ENCODE measurements around the gene ITGA8. TPM values are rescaled to one million over a fixed set of nuclear protein-coding genes. Genes with fewer than 3 reads are reported as not detected.

ITGA8 gene
- total RNA-seq, 2 experiments from 2014 or later, result not detected

DNA sequence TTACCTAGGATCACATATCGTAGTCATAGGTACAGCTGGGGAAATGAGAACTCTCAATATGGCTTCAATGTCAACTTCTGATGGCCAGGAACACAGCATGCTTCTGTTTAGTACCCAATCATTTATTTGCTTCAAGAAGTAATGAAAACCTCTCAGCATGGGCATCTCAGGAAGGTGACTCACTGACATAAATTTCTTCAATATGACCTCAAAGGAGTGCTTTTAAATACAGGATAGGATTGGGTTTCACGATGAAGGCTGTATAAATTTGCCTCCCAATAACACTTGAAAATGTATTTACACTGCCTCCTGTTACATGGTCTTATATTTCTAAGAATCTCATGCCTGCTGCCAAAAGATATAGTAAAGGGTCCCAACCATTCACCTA lies 15.1 kb downstream of the ITGA8 start:
- Mint-ChIP-seq H3K27me3 (ENCODE audit: low read depth) (no peaks in the 10 kb centered on the region), H3K4me1 (ENCODE audit: low read depth) (no peaks in the 10 kb centered on the region), H3K27ac (no peak overlapping the region), H3K9me3 (ENCODE audit: insufficient read depth) (no peaks in the 10 kb centered on the region), H3K4me3 (no peak overlapping the region), H3K36me3 (ENCODE audit: low read depth) (no peaks in the 10 kb centered on the region)
- CTCF ChIA-PET, result no interaction called here
- DNase-seq (no peak), ATAC-seq (no peak)
- POLR2A ChIA-PET, result no interaction called here

DNA sequence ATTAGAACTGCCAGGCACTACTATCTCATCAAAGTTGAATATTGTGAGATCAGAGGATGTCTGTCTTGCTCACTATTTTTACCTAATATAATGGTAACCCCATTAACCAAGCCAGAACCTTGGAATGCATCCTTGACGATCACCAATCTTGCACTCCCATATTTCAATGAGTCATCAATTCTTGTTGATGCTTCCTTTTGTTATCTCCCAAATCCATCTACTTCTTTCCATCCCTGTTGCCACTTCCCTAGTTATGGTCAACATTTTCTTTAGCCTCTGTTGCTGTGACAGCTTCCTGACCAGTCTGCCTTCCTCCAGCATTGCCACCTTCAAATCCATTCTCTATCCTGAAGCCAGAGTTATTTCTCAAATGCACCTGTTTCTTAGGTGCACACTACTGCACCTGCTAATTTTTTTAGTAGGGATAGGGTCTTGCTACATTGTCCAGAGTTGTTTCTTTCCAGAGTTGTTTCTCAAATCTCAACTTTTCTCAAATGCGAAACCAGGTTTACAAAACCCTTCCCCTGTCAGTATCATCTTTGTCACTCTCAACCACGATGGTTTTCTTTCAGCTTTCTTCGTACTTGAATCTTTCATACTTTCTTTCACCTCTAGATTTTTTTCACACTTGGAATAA lies 15.7 kb downstream of the ITGA8 start:
- POLR2A ChIA-PET, result no interaction called here
- Mint-ChIP-seq H3K27ac (no peak overlapping the region), H3K27me3 (ENCODE audit: low read depth) (no peaks in the 10 kb centered on the region), H3K9me3 (ENCODE audit: insufficient read depth) (no peaks in the 10 kb centered on the region), H3K4me3 (no peak overlapping the region), H3K4me1 (ENCODE audit: low read depth) (no peaks in the 10 kb centered on the region), H3K36me3 (ENCODE audit: low read depth) (no peaks in the 10 kb centered on the region)
- ATAC-seq (no peak), DNase-seq (no peak)
- CTCF ChIA-PET, result no interaction called here

DNA sequence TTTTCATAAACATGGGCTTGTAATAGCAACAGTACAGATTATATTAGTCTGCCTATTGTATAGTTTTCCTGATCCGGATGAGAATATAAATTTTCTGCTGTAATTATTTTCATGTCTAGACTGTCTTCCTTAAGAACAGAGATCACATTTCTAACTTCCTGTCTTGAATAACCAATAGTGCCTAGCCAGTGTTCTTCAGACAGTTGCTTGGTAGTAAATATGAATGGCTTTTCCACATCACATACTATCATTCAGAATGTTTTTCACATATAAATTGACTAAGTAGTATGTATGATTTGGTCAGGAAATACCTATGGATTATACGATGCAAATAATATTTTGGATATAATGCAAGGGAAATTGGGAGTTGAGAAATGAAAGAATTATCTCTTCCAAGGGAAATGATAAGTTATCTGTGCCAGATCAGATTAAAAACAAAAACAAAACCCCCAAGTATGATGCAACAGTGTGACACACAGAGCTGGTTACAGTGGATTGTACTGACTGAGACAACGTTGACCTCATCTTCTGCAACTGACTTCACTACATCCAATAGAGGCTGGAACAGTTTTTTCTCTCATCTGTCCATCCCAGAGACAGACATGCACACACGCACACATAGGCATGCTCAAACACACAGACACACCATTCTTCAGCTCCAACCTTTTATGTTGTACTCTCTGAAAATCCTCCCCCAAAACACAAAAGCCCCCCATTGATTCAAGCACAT lies 16.4 kb downstream of the ITGA8 start:
- Mint-ChIP-seq H3K4me3 (no peak overlapping the region), H3K27ac (no peak overlapping the region), H3K9me3 (ENCODE audit: insufficient read depth) (no peaks in the 10 kb centered on the region), H3K4me1 (ENCODE audit: low read depth) (no peaks in the 10 kb centered on the region), H3K27me3 (ENCODE audit: low read depth) (no peaks in the 10 kb centered on the region), H3K36me3 (ENCODE audit: low read depth) (no peaks in the 10 kb centered on the region)
- DNase-seq (no peak), ATAC-seq (no peak)
- POLR2A ChIA-PET, result no interaction called here
- CTCF ChIA-PET, result no interaction called here

DNA sequence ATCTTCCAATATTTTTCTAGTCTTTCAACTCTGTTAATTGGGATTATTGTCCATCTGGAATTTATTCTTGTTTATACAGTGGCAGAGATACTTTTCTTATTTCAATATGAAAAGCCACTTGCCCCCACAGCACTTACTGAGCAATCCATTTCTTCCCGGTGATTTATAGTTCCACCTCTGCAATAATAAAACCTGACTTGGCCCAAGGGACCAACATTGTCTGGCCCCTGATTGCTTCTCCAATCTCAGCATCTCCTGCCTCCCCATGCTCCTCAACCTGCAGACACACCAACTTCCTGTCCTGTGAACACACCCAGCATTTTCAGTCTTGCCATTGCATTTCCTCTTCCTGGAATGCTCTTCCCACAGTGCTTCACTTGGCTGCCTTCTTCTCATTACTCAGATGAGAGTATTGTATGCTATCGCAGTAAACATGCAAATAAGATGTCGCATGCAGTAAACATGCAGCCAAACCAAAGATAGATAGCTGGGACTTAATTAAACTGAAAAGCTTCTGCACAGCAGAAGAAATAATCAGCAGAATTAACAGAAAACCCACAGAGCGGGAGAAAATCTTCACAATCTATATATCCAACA lies 19.5 kb downstream of the ITGA8 start:
- CTCF ChIA-PET, result no interaction called here
- POLR2A ChIA-PET, result no interaction called here
- no peak overlapping the region for H3K27ac Mint-ChIP-seq
- no peak overlapping the region for H3K4me3 Mint-ChIP-seq
- no peaks in the 10 kb centered on the region for H3K9me3 Mint-ChIP-seq (ENCODE audit: insufficient read depth)
- H3K4me1 Mint-ChIP-seq (ENCODE audit: low read depth), result no peaks in the 10 kb centered on the region
- DNase-seq, result no peak
- no peak for ATAC-seq
- no peaks in the 10 kb centered on the region for H3K36me3 Mint-ChIP-seq (ENCODE audit: low read depth)
- peaks cover 5% of the 10 kb centered on the region for H3K27me3 Mint-ChIP-seq (ENCODE audit: low read depth)

DNA sequence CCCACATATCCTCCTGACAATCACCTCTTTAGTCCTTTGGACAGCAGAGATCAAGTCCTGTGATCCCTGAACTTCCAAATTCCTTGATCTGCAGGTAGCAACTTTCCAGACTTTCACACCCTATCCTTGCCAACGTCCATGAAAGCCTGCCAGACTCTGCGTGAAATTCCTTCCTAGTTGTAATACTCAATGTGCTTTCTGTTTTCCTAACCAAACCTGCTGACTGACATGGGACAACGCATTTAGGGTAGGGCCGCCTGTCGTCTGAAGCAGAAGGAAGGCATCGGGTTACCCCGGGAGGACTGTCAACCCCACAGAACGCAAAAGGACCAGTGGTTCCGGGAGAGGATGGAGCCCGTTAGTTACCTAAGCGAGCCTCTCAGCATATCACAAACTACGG lies 23.9 kb downstream of the ITGA8 start:
- no peak overlapping the region for H3K27ac Mint-ChIP-seq
- H3K4me3 Mint-ChIP-seq, result no peak overlapping the region
- H3K27me3 Mint-ChIP-seq (ENCODE audit: low read depth), result peaks cover 10% of the 10 kb centered on the region
- ATAC-seq (no peak), DNase-seq (no peak)
- H3K36me3 Mint-ChIP-seq (ENCODE audit: low read depth), result no peaks in the 10 kb centered on the region
- H3K9me3 Mint-ChIP-seq (ENCODE audit: insufficient read depth), result no peaks in the 10 kb centered on the region
- ChIA-PET CTCF (no interaction called here), POLR2A (no interaction called here)
- no peaks in the 10 kb centered on the region for H3K4me1 Mint-ChIP-seq (ENCODE audit: low read depth)

DNA sequence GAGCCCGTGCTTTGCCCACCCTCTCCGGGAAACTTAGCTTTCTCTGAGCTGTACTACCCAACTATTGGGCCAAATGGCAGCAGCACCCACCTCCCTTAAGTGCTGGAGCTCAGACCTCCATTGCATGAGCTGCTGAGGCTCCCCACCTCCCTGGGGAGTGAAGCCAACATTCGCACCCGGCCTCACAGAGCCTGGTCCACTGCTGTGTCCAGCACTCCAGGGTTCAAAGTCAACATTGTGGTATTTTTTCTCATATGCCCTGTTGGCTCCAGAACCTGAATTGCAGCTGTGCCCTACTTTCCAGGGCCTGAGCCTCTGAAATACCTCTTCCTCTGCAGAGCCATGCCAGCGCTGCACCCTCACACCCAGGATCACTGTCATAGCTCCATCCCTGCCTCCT lies 29.7 kb downstream of the ITGA8 start:
- CTCF ChIA-PET, result no interaction called here
- ATAC-seq, result no peak
- Mint-ChIP-seq H3K27ac (no peak overlapping the region), H3K27me3 (ENCODE audit: low read depth) (peaks cover 17% of the 10 kb centered on the region), H3K9me3 (ENCODE audit: insufficient read depth) (no peaks in the 10 kb centered on the region), H3K4me1 (ENCODE audit: low read depth) (no peaks in the 10 kb centered on the region), H3K4me3 (no peak overlapping the region), H3K36me3 (ENCODE audit: low read depth) (no peaks in the 10 kb centered on the region)
- POLR2A ChIA-PET, result no interaction called here
- no peak for DNase-seq

DNA sequence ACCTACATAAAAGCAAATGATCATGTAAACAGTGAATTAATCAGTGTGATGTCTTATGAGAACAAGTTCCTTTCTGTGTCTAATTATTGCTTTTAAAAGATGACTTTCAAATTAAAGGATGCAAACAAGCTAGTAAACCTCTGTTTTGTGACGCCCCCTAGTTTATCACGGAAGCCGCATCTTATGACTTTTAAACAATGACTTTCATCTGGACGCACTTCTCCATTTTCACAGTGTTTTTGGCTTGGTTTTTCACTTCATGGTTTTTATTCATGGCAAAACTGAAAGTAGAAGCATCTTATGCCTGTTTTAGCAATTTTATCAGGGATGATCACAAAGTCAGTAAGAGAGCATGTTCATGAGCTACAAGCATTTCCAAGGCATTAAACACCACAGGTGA lies 35.0 kb downstream of the ITGA8 start:
- H3K27ac Mint-ChIP-seq, result no peak overlapping the region
- H3K36me3 Mint-ChIP-seq (ENCODE audit: low read depth), result no peaks in the 10 kb centered on the region
- CTCF ChIA-PET, result no interaction called here
- no peak for ATAC-seq
- no peak for DNase-seq
- no peak overlapping the region for H3K4me3 Mint-ChIP-seq
- H3K9me3 Mint-ChIP-seq (ENCODE audit: insufficient read depth), result no peaks in the 10 kb centered on the region
- peaks cover 19% of the 10 kb centered on the region for H3K27me3 Mint-ChIP-seq (ENCODE audit: low read depth)
- POLR2A ChIA-PET, result no interaction called here
- no peaks in the 10 kb centered on the region for H3K4me1 Mint-ChIP-seq (ENCODE audit: low read depth)

DNA sequence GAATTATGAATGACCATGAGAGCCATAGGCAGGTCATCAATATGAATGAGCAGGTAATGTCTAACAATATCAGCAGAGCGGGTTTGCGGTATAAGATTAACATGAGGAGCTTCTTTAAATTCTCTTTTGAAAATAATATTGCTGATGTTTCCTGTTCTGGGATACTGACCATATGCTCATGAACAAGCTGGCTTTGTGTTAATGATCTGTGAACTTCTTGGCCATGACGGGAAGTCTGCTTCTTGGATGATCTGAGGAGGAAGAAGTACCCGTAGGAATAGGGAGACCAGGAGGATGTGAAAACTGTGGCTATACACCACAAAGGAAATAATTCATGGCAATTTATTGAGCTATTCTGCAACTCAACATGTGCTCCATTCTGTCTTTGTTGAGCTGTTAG lies 38.6 kb downstream of the ITGA8 start:
- H3K4me1 Mint-ChIP-seq (ENCODE audit: low read depth), result no peaks in the 10 kb centered on the region
- CTCF ChIA-PET, result no interaction called here
- no peak overlapping the region for H3K27ac Mint-ChIP-seq

DNA sequence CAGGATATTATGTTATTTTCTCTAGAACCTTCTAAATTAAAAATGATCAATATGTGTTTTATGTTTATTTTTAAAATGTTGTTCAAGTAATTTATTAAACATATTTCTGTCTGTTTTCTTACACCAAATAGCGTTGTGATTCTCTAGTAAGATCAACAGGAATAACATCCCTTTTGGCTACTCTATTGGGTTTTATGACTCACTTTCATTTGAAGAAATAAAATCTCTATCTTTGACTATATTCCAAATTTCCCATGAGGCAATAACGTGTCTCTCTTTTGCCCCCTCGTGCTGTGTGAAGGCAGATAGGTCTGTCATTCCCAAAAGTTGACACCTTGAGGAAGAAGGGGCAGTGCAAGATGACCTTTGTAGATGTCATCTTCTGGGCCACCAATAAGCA lies 40.9 kb downstream of the ITGA8 start:
- H3K36me3 Mint-ChIP-seq (ENCODE audit: low read depth), result no peaks in the 10 kb centered on the region
- no peaks in the 10 kb centered on the region for H3K4me1 Mint-ChIP-seq (ENCODE audit: low read depth)
- no peak overlapping the region for H3K27ac Mint-ChIP-seq
- ChIA-PET CTCF (no interaction called here), POLR2A (no interaction called here)
- H3K9me3 Mint-ChIP-seq (ENCODE audit: insufficient read depth), result no peaks in the 10 kb centered on the region
- no peak overlapping the region for H3K4me3 Mint-ChIP-seq
- H3K27me3 Mint-ChIP-seq (ENCODE audit: low read depth), result peaks cover 6% of the 10 kb centered on the region
- no peak for DNase-seq
- ATAC-seq, result no peak

More for the DNA sequence above, 38.6 kb downstream of the ITGA8 start:
- POLR2A ChIA-PET, result no interaction called here
- peaks cover 13% of the 10 kb centered on the region for H3K27me3 Mint-ChIP-seq (ENCODE audit: low read depth)
- ATAC-seq (no peak), DNase-seq (no peak)
- H3K9me3 Mint-ChIP-seq (ENCODE audit: insufficient read depth), result no peaks in the 10 kb centered on the region
- no peaks in the 10 kb centered on the region for H3K36me3 Mint-ChIP-seq (ENCODE audit: low read depth)
- H3K4me3 Mint-ChIP-seq, result no peak overlapping the region

DNA sequence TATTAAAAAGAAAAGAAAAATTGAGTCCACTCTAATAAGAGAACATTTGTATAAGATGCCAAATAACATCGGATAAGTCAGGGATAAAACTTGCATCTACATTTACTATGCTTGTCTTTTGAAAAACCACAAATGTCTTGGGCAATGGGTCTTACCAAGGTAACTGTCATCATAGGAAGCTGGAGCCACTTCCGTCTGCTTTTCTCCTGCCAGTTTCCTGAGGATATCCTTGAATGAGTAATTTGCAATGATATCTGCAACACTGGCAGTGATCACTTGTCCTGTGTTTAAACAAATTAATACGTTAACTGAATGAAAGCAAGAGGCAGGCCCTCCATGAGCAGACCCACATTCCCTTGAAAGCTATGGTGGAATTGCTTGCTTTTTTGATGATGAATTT lies 47.3 kb downstream of the ITGA8 start:
- ChIA-PET CTCF (no interaction called here), POLR2A (no interaction called here)
- Mint-ChIP-seq H3K27ac (no peak overlapping the region), H3K9me3 (ENCODE audit: insufficient read depth) (no peaks in the 10 kb centered on the region), H3K4me3 (no peak overlapping the region), H3K27me3 (ENCODE audit: low read depth) (no peaks in the 10 kb centered on the region), H3K36me3 (ENCODE audit: low read depth) (no peaks in the 10 kb centered on the region), H3K4me1 (ENCODE audit: low read depth) (no peaks in the 10 kb centered on the region)
- no peak for DNase-seq
- no peak for ATAC-seq

DNA sequence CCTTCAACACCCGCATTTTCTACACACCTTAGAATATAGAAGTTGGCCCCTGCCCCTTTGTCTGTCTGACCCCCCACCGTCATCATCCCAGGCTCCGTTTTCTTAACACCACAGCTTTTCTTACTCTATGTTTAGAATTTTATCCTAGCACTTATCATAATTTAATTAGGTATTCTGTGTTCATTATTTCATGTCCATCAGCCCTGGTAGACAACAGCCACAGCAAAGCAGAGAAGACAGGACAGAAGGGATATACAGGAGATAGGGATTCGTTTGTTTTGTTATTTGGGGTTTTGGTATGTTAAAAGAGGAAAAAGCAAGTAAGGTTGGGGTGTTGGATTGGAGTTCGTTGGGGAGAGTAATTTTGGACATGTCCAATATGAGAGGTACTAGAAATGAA lies 48.8 kb downstream of the ITGA8 start:
- CTCF ChIA-PET, result no interaction called here
- no peaks in the 10 kb centered on the region for H3K9me3 Mint-ChIP-seq (ENCODE audit: insufficient read depth)
- no peaks in the 10 kb centered on the region for H3K4me1 Mint-ChIP-seq (ENCODE audit: low read depth)
- DNase-seq (no peak), ATAC-seq (no peak)
- POLR2A ChIA-PET, result no interaction called here
- no peaks in the 10 kb centered on the region for H3K36me3 Mint-ChIP-seq (ENCODE audit: low read depth)
- no peak overlapping the region for H3K27ac Mint-ChIP-seq
- H3K27me3 Mint-ChIP-seq (ENCODE audit: low read depth), result no peaks in the 10 kb centered on the region
- H3K4me3 Mint-ChIP-seq, result no peak overlapping the region

DNA sequence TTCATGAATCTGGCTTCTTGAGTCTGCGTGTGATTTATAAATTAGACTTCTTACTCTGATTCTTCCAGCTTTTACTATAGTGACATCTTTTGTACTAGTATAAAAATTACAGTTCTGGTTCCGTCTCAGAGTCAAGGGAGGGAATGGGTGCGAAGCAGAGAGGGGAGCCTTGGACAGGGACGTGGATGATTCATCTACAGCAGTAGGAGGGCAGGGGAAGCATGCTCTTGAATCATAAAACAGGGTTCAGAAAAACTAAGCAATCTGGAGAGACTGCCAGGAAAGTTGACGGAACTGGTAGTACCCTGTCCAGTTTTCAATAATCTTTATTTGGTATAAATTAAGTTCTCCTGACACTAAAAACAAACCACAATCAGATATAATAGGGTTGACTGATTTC lies 58.1 kb downstream of the ITGA8 start:
- H3K4me1 Mint-ChIP-seq (ENCODE audit: low read depth), result no peaks in the 10 kb centered on the region

DNA sequence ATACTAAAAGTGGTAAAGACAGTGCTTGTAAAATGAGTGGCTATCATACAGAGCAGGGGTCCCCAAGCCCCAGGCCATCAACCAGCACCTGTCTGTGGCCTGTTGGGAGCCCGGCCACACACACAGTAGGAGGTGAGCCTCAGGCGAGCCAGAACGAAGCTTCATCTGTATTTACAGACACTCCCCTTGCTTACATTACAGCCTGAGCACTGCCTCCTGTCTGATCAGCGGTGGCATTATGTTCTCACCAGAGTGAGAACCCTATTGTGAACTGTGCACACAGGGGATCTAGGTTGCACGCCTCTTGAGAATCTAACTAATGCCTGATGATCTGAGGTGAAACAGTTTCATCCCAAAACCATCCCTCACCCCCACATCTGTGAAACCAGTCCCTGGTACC lies 58.7 kb downstream of the ITGA8 start:
- peaks cover 2% of the 10 kb centered on the region for H3K27me3 Mint-ChIP-seq (ENCODE audit: low read depth)
- no peak overlapping the region for H3K27ac Mint-ChIP-seq
- H3K36me3 Mint-ChIP-seq (ENCODE audit: low read depth), result no peaks in the 10 kb centered on the region
- POLR2A ChIA-PET, result no interaction called here
- no peak for DNase-seq
- no peaks in the 10 kb centered on the region for H3K9me3 Mint-ChIP-seq (ENCODE audit: insufficient read depth)
- no peaks in the 10 kb centered on the region for H3K4me1 Mint-ChIP-seq (ENCODE audit: low read depth)
- H3K4me3 Mint-ChIP-seq, result no peak overlapping the region
- no peak for ATAC-seq
- CTCF ChIA-PET, result no interaction called here

More for the DNA sequence above, 58.1 kb downstream of the ITGA8 start:
- H3K27ac Mint-ChIP-seq, result no peak overlapping the region
- H3K27me3 Mint-ChIP-seq (ENCODE audit: low read depth), result peaks cover 2% of the 10 kb centered on the region
- ChIA-PET POLR2A (no interaction called here), CTCF (no interaction called here)
- no peaks in the 10 kb centered on the region for H3K9me3 Mint-ChIP-seq (ENCODE audit: insufficient read depth)
- DNase-seq (no peak), ATAC-seq (no peak)
- H3K36me3 Mint-ChIP-seq (ENCODE audit: low read depth), result no peaks in the 10 kb centered on the region
- no peak overlapping the region for H3K4me3 Mint-ChIP-seq

Measured in activated CD8-positive, alpha-beta T cell treated with anti-CD3 and anti-CD28 coated beads, Interleukin-2, amount 10 ng/mL, durations not matched to agents 7 days and 5 days (primary cell).